ENCODE measurements around the gene EVX2. TPM values are rescaled to one million over a fixed set of nuclear protein-coding genes. Genes with fewer than 3 reads are reported as not detected.

Gene EVX2
- total RNA-seq, 1 donor from 2014 or later = not detected

DNA sequence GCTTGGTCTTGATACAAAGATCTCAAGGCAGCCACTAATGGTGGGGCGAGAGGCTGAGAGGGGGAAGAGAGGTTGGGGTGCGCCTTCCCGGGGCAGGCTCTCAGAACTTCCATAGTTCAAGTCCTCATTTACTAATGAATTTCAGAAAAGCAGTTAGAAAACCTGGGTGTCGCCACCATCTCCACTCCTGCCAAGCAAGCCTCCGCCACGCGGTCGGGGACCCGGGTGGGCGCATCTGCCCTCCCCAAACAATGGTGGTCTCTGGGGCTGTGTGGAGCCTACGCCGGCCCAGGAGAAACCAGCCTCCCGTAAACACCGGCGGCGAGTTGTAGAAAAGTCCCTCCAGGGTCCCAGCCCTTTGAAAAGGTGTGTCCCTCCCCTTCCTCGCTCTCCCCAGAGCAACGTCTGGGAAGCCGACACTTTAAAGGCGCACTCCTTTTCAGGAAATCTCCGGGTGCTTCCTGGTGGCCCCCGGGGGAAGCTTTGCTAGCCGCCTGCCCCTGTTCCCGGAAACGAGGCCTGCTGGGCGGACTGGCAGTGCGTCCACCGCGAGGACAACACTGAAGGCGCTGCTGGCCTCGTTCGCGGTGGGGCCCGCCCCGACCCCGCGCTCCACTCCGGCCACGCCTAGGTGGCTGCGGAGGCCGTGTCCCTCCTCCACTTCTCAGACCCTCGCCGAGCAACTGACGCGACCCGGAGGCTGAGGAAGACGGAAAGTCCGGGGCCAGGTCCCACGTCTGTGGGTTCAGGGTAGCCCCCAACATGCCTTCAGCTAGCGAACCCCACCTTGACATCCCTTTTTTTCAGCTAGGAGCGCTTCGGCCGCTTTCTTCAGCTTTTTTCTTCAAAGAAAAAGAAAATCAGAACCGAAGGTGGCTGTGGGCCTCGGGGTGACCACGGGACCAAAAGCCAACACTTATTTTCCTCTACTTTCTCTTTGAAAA, 16.8 kb downstream of the EVX2 start:
- no peak for DNase-seq

DNA sequence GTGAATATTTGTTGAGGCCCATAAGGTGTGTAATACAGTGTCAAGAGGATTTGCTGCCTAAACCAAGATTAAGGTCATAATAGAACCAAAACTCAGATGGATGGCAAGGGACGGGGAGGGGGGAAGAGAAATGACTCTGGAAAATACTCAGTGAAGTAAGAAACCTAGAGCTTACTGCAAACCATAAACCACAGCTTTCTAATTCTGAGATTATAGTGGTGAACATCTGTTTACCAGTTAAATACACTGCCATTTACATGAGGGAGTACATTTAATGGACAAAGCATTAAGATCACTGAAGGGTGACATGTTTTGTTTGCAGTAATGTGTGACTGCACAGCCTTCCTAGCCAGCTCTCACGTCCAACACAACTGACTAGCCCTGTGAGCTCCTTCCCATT, 19.8 kb downstream of the EVX2 start:
- DNase-seq = no peak

DNA sequence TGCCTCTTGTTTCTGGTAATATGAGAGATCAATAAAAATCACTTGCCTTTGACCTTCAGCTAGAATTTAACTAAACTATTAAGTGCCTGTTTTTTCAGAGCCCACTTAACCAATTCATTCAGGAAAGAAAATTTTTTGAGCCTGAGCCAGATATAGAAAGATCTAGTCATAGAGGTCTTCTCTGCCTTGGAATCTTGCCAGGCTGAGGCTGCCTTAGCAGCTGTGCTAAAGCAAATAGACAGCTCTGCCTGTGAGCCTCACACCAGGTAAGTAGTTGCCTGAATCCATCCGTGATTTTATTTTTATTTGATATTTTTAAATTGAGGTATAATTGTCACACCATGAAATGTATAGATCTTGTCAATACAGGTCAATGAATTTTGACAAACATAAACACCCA, 27.4 kb downstream of the EVX2 start:
- no peak for DNase-seq

DNA sequence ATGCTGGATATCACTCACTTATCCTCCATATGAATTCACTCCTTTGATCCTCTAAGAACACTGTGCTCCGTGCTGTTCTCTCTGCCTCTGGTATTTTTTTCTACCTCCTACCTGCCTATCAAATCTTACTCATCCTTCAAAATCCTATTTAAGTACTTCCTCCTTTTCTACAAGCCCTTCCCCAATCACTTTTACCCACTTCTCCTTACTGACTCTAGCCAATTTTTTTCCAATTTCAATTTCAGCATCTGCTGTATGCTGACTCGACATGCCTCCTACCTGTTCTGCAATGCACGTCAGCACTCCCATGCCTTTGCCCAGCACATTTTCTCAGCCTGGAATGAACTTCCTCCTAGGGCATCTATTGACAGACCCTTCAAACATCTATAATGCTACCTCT, 44.4 kb downstream of the EVX2 start:
- no peak for DNase-seq

GRCh38 chr2:176038694-176039093, 45.1 kb downstream of the EVX2 start:
- no peak for DNase-seq

- DNase-seq = no peak
These were observed 48.6 kb downstream of the EVX2 start for GRCh38 chr2:176035013-176035691.

DNA sequence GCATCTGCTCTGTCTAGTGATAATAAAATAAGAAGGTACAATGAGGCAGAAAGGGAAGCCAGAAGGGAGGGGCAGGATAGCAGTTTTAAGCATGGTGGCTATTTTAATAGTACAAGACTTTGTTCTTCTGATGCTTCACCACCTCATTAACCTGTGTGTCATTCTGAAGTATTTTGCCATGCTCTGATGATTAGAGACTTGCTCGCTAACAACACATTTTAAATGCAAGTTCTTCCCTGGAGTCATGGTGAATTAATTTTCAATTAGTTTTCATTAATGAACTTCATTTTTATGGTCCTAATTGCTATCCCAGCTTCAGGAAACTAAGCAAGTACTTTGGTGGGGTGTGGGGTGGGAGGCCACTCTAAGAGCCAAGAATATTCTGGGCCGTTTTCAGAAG, 56.0 kb downstream of the EVX2 start:
- no peak for DNase-seq

Other genes with a start within 250 kb of the EVX2 start
- gene LNPK, start 81.7 kb downstream of the EVX2 start, total RNA-seq = 27.2 TPM
- gene HOXD13, start 8.8 kb upstream of the EVX2 start, total RNA-seq = not detected
- not detected for gene HOXD12, start 15.8 kb upstream of the EVX2 start, total RNA-seq
- gene HOXD11, start 23.3 kb upstream of the EVX2 start, total RNA-seq = not detected
- gene HOXD10, start 32.8 kb upstream of the EVX2 start, total RNA-seq = 1.8 TPM
- gene HOXD9, start 38.8 kb upstream of the EVX2 start, total RNA-seq = 4.7 TPM
- 17.0 TPM for gene HOXD8, start 45.7 kb upstream of the EVX2 start, total RNA-seq
- gene HOXD4, start 67.6 kb upstream of the EVX2 start, total RNA-seq = 5.4 TPM
- gene HOXD3, start 73.3 kb upstream of the EVX2 start, total RNA-seq = 9.7 TPM
- 0.30 TPM for gene HOXD1, start 104.7 kb upstream of the EVX2 start, total RNA-seq
- 24.3 TPM for gene MTX2, start 185.5 kb upstream of the EVX2 start, total RNA-seq